ENCODE data around the gene UBE3B.

UBE3B gene

GRCh38 chr12:109525279-109525585 is 47.8 kb downstream of the UBE3B start:
- H3K4me3 ChIP-seq (ENCODE audit: low read length) = no peak overlapping the region
- TF ChIP-seq CTCF (conservative IDR thresholded peaks at IDR 0.05; ENCODE audit: low read depth, low read length) = no peak
- no peak for DNase-seq (ENCODE audit: low read depth)

GRCh38 chr12:109527489-109528123 is 50.2 kb downstream of the UBE3B start:
- DNase-seq (ENCODE audit: low read depth) = no peak
- H3K4me3 ChIP-seq (ENCODE audit: low read length) = no peak overlapping the region
- TF ChIP-seq CTCF (conservative IDR thresholded peaks at IDR 0.05; ENCODE audit: low read depth, low read length) = no peak

- no peak for TF ChIP-seq CTCF (conservative IDR thresholded peaks at IDR 0.05; ENCODE audit: low read depth, low read length)
- H3K4me3 ChIP-seq (ENCODE audit: low read length) = no peak overlapping the region
- DNase-seq (ENCODE audit: low read depth) = no peak
Measured at GRCh38 chr12:109529691-109530640, 52.5 kb downstream of the UBE3B start.

- DNase-seq (ENCODE audit: low read depth) = no peak
- H3K4me3 ChIP-seq (ENCODE audit: low read length) = no peak overlapping the region
- TF ChIP-seq CTCF (conservative IDR thresholded peaks at IDR 0.05; ENCODE audit: low read depth, low read length) = no peak
Measured at GRCh38 chr12:109531411-109531810, 54.0 kb downstream of the UBE3B start.

GRCh38 chr12:109532721-109533486 is 55.5 kb downstream of the UBE3B start:
- TF ChIP-seq CTCF (conservative IDR thresholded peaks at IDR 0.05; ENCODE audit: low read depth, low read length) = no peak
- no peak overlapping the region for H3K4me3 ChIP-seq (ENCODE audit: low read length)
- no peak for DNase-seq (ENCODE audit: low read depth)

- H3K4me3 ChIP-seq (ENCODE audit: low read length) = no peak overlapping the region
- DNase-seq (ENCODE audit: low read depth) = no peak
- TF ChIP-seq CTCF (conservative IDR thresholded peaks at IDR 0.05; ENCODE audit: low read depth, low read length) = no peak
Measured at GRCh38 chr12:109533487-109533740, 56.0 kb downstream of the UBE3B start.

All from retinal pigment epithelial cell (primary cell).